IMR-90 (cell line): ENCODE results near the gene SNRPE. TPM values are rescaled to one million over a fixed set of nuclear protein-coding genes. Genes with fewer than 3 reads are reported as not detected.

ENCODE experiments used
- ATAC-seq: fragments of 200-7000 bp; cut with Tn5 transposase; 2 replicates; pipeline ENCODE4 v1.9.1; 2020; ENCODE audit warnings: low read depth, mild to moderate bottlenecking, moderate library complexity
- BruUV-seq: library from RNA; stranded (reverse); fragments of 400-500 nt; replicated peaks from 2 replicates; lab custom pipeline; 2021; lab: Mats Ljungman, UMichigan
- CTCF ChIA-PET: fragments of 300-600 bp; formaldehyde crosslinking; extraction: SDS; loops from one replicate; lab custom pipeline; 2021; ENCODE audit warnings: antibody characterized with exemption; lab: Yijun Ruan, JAX
- POLR2A ChIA-PET: fragments of 300-600 bp; sonication (Branson Sonifier 250); formaldehyde crosslinking; loops from one replicate; lab custom pipeline; 2022; ENCODE audit warnings: antibody characterized with exemption; ENCODE audit not compliant: unreplicated experiment; lab: Charles Lee
- DNase-seq: peaks from one replicate; pipeline ENCODE4 v3.0.0; 2013
- H2AFZ ChIP-seq: replicated peaks from 2 replicates; pipeline ENCODE3; 2013; ENCODE audit warnings: low read length, mild to moderate bottlenecking; ENCODE audit not compliant: poor library complexity
- H2AK5ac ChIP-seq: 2 replicates; pipeline ENCODE4 v1.6.1; 2013; ENCODE audit warnings: low read depth, low read length, inconsistent platforms
- H2AK9ac ChIP-seq: replicated peaks from 2 replicates; pipeline ENCODE3; 2013; ENCODE audit warnings: mild to moderate bottlenecking, low read depth, low read length, moderate library complexity; ENCODE audit not compliant: poor library complexity
- H2BK120ac ChIP-seq: 2 replicates; pipeline ENCODE4 v1.6.1; 2013; ENCODE audit warnings: low read depth, low read length, inconsistent platforms
- H2BK15ac ChIP-seq: 3 replicates; pipeline ENCODE4 v1.6.1; 2013; ENCODE audit warnings: low read depth, low read length, inconsistent platforms
- H2BK20ac ChIP-seq: 2 replicates; pipeline ENCODE4 v1.6.1; 2013; ENCODE audit warnings: low read depth, mild to moderate bottlenecking, inconsistent platforms, low read length, moderate library complexity
- H2BK5ac ChIP-seq: 2 replicates; pipeline ENCODE4 v1.6.1; 2013; ENCODE audit warnings: mild to moderate bottlenecking, low read depth, low read length, inconsistent platforms; ENCODE audit not compliant: poor library complexity, severe bottlenecking
- H3K14ac ChIP-seq: replicated peaks from 2 replicates; pipeline ENCODE4 v1.6.1; 2013; ENCODE audit warnings: low read depth, low read length, inconsistent platforms
- H3K18ac ChIP-seq: 2 replicates; pipeline ENCODE4 v1.6.1; 2013; ENCODE audit warnings: low read depth, low read length, control low read depth
- H3K23ac ChIP-seq: 2 replicates; pipeline ENCODE4 v1.6.1; 2013; ENCODE audit warnings: low read depth, low read length, inconsistent platforms
- H3K27ac ChIP-seq: 2 replicates; pipeline ENCODE4 v1.5.1; 2013; ENCODE audit warnings: mild to moderate bottlenecking, control low read depth, low read length; ENCODE audit not compliant: insufficient read depth
- H3K27me3 ChIP-seq: 2 replicates; pipeline ENCODE4 v1.6.1; 2013; ENCODE audit warnings: low read length; ENCODE audit not compliant: control insufficient read depth, insufficient read depth
- H3K36me3 ChIP-seq: 2 replicates; pipeline ENCODE4 v1.6.1; 2013; ENCODE audit warnings: low read length, mixed read lengths; ENCODE audit not compliant: control insufficient read depth, insufficient read depth
- H3K4ac ChIP-seq: 2 replicates; pipeline ENCODE4 v1.6.1; 2013; ENCODE audit warnings: low read depth, low read length, inconsistent platforms
- H3K4me1 ChIP-seq: 2 replicates; pipeline ENCODE4 v1.6.1; 2013; ENCODE audit warnings: low read length, mixed read lengths; ENCODE audit not compliant: control insufficient read depth, insufficient read depth
- H3K4me2 ChIP-seq: 2 replicates; pipeline ENCODE4 v1.6.1; 2013; ENCODE audit warnings: low read depth, mild to moderate bottlenecking, control low read depth, low read length, moderate library complexity
- H3K4me3 ChIP-seq: 2 replicates; pipeline ENCODE4 v1.5.1; 2013; ENCODE audit warnings: low read depth, mild to moderate bottlenecking, control low read depth, low read length, moderate library complexity; ENCODE audit not compliant: insufficient read depth
- H3K56ac ChIP-seq: 2 replicates; pipeline ENCODE4 v1.6.1; 2013; ENCODE audit warnings: low read length, inconsistent platforms; ENCODE audit not compliant: insufficient read depth; ENCODE audit errors: extremely low read depth
- H3K79me1 ChIP-seq, 2 experiments: 2 replicates each; pipeline ENCODE4 v1.6.1; 2013; ENCODE audit warnings: low read length in 2 of 2, inconsistent platforms in 1 of 2, low read depth in 1 of 2
- H3K9ac ChIP-seq: 2 replicates; pipeline ENCODE4 v1.6.1; 2013; ENCODE audit warnings: low read depth, low read length, control low read depth
- H3K9me1 ChIP-seq: 2 replicates; pipeline ENCODE4 v1.6.1; 2013; ENCODE audit warnings: low read length, inconsistent platforms; ENCODE audit not compliant: insufficient read depth
- H3K9me3 ChIP-seq: 2 replicates; pipeline ENCODE4 v1.6.1; 2013; ENCODE audit warnings: low read length; ENCODE audit not compliant: control insufficient read depth, insufficient read depth
- H4K20me1 ChIP-seq: 2 replicates; pipeline ENCODE4 v1.6.1; 2013; ENCODE audit warnings: low read length, inconsistent platforms; ENCODE audit not compliant: insufficient read depth
- H4K5ac ChIP-seq: 2 replicates; pipeline ENCODE4 v1.6.1; 2013; ENCODE audit warnings: mild to moderate bottlenecking, low read depth, low read length, control low read depth
- H4K8ac ChIP-seq, 2 experiments: 2 replicates each; pipeline ENCODE4 v1.6.1; 2013; ENCODE audit warnings: low read depth in 2 of 2, low read length in 2 of 2, control low read depth in 1 of 2, inconsistent platforms in 1 of 2
- H4K91ac ChIP-seq: 2 replicates; pipeline ENCODE4 v1.6.1; 2013; ENCODE audit warnings: low read depth, low read length, inconsistent platforms; ENCODE audit not compliant: insufficient read depth
- BHLHE40 ChIP-seq: fragments of 150-350 bp; IDR thresholded peaks from 2 replicates; pipeline ENCODE4 v1.6.1; 2016; ENCODE audit warnings: mild to moderate bottlenecking, low read depth, low read length
- CEBPB ChIP-seq: IDR thresholded peaks from 2 replicates; pipeline ENCODE4 v1.6.1; 2012; ENCODE audit warnings: low read depth, low read length, improper control_type of control experiment
- CHD1 ChIP-seq: IDR thresholded peaks from 2 replicates; pipeline ENCODE4 v1.6.1; 2012; ENCODE audit warnings: low read depth, low read length, improper control_type of control experiment
- FOS ChIP-seq: fragments of 150-350 bp; IDR thresholded peaks from 2 replicates; pipeline ENCODE4 v1.6.1; 2016; ENCODE audit warnings: low read depth, low read length
- MAZ ChIP-seq: IDR thresholded peaks from 2 replicates; pipeline ENCODE4 v1.6.1; 2012; ENCODE audit warnings: low read depth, mild to moderate bottlenecking, low read length, improper control_type of control experiment, moderate library complexity, borderline replicate concordance
- MXI1 ChIP-seq: IDR thresholded peaks from 2 replicates; pipeline ENCODE4 v1.6.1; 2012; ENCODE audit warnings: low read depth, mild to moderate bottlenecking, low read length, moderate library complexity, borderline replicate concordance
- NFE2L2 ChIP-seq: fragments of 150-350 bp; IDR thresholded peaks from 2 replicates; pipeline ENCODE4 v1.6.1; 2016; ENCODE audit warnings: low read depth, mild to moderate bottlenecking, low read length
- POLR2A ChIP-seq: IDR thresholded peaks from 2 replicates; pipeline ENCODE4 v1.6.1; 2012; ENCODE audit warnings: mild to moderate bottlenecking, low read depth, low read length
- RAD21 ChIP-seq: IDR thresholded peaks from 2 replicates; pipeline ENCODE4 v1.6.1; 2012; ENCODE audit warnings: low read length, improper control_type of control experiment
- RCOR1 ChIP-seq: IDR thresholded peaks from 2 replicates; pipeline ENCODE4 v1.6.1; 2012; ENCODE audit warnings: mild to moderate bottlenecking, low read length, improper control_type of control experiment; ENCODE audit not compliant: insufficient replicate concordance
- SMC3 ChIP-seq: fragments of 150-350 bp; IDR thresholded peaks from 2 replicates; pipeline ENCODE4 v1.6.1; 2016; ENCODE audit warnings: low read depth, mild to moderate bottlenecking, antibody characterized with exemption, low read length, moderate library complexity
- WGBS, 2 experiments: methylation state at CpG; one replicate each; pipeline versions ENCODE4 v1.1.5 to v1.1.7; 2013; ENCODE audit warnings: missing lambda C conversion rate in 2 of 2; ENCODE audit not compliant: insufficient read length in 1 of 2; ENCODE audit errors: extremely low coverage in 2 of 2; 5-methylcytosine and 5-hydroxymethylcytosine counted together
- dilution Hi-C: fragments of 300-500 bp; cut with HindIII; formaldehyde crosslinking; loops from one replicate; pipeline ENCODE4 v1.14.3; 2018; ENCODE audit warnings: low sequenced_read_pairs; ENCODE audit not compliant: unreplicated experiment
- in situ Hi-C: fragments of 300-500 bp; cut with MboI; formaldehyde crosslinking; loops from 3 replicates; pipeline ENCODE4 v1.14.3; 2019; ENCODE audit warnings: low sequenced_read_pairs, inconsistent platforms, mixed read lengths
- intact Hi-C: fragments of 100-400 bp; cut with micrococcal nuclease; formaldehyde crosslinking; loops from 2 replicates; pipeline ENCODE4 v1.10.0; 2022
- polyA plus RNA-seq, 3 experiments: library from polyadenylated mRNA; depleted of rRNA; stranded (reverse); fragments of >200 nt; gene quantifications; 2 replicates each; pipeline ENCODE4 v1.2.3, GENCODE V29; 2012; ENCODE audit warnings: low replicate concordance in 1 of 3
- total RNA-seq: library from RNA; depleted of rRNA; stranded (reverse); fragments of >200 nt; gene quantifications from 2 replicates; pipeline ENCODE4 v1.2.3, GENCODE V29; 2012
- TF ChIP-seq, protein P1 (sequence below): fragments of 150-350 bp; IDR thresholded peaks from 2 replicates; pipeline ENCODE4 v1.6.1; 2016; ENCODE audit warnings: low read depth, mild to moderate bottlenecking, low read length, moderate library complexity, borderline replicate concordance
- TF ChIP-seq, protein P2 (sequence below): fragments of 150-350 bp; IDR thresholded peaks from 2 replicates; pipeline ENCODE4 v1.6.1; 2017; ENCODE audit warnings: mild to moderate bottlenecking, antibody characterized with exemption, low read length, low read depth
- TF ChIP-seq, protein P3 (sequence below): conservative IDR thresholded peaks from 2 replicates; pipeline ENCODE4 v1.5.1; 2012; ENCODE audit warnings: mild to moderate bottlenecking, low read depth, low read length, improper control_type of control experiment

SNRPE gene
- total and polyA plus RNA-seq, 2 of the 4 experiments (the other 2 are of a cell fraction) = 43.6 to 219 TPM

DNA sequence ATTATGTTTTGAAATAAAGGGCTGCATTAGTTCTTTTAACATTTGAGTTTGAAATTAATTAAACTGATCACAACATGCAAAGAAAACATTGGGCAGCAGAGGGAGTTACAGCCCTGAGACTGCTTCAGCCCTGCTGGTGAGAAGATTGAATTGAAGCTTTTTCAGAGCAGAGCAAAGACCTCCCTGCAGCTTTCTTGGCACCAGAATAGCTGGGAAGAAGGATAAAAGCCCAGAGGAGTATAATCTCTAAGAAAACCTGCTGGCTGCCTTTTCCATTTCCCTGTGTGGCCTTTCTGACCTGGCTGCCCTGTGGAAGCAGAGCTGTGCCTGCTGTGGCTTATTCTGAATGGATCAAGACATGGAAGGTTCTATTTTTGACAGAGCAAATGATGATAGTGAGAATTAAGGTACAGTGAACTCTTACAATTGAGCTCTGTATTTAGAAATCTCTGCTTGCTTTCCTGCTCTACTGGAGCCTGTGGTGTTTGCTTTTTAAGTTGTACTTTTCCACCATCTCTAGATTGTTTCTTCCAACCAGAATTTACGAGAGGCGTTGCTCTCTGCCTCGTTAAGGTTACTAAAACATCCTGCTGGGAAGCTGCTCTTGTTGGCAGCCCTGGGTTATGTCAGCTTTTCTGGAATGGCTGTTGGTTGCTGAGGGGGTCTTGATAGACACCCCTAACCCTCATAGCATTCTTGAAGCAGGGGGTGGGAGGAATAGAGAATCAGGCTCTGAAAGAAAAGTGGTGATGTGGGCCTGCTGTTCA, 9.9 kb downstream of the SNRPE start:
- dilution Hi-C loops (loop anchor here (25.0 kb wide), 2 partner anchors 266 to 516 kb away; no protein-coding TSS in a partner anchor), in situ Hi-C loops (loop anchor here (5.0 kb wide), 1 partner anchor 256 kb away; no protein-coding TSS in a partner anchor), intact Hi-C loops (loop anchor here (1.0 kb wide), 2 partner anchors 202 to 256 kb away; partner anchors contain the start of gene SOX13)
- ChIA-PET CTCF (interaction anchor here (0.6 to 4.9 kb wide), 15 partner anchors 10 to 328 kb away, joined by 3 to 95 read pairs (median 3); partner anchors contain the start of gene SOX13), POLR2A (interaction anchor here (0.8 kb wide), 1 partner anchor 256 kb away, joined by 3 read pairs; no protein-coding TSS in a partner anchor)
- Histone ChIP-seq H4K91ac (no peak overlapping the region), H2AFZ (no peak overlapping the region), H3K18ac (no peak overlapping the region), H3K27ac (no peak overlapping the region), H3K14ac (no peak overlapping the region), H3K4me2 (no peak overlapping the region), H3K9me1 (peaks cover 2% of the 10 kb centered on the region; the same call in 1 of the 2 replicates), H2BK15ac (no peak overlapping the region), H3K36me3 (peaks cover 14% of the 10 kb centered on the region), H3K9me3 (no peaks in the 10 kb centered on the region), H3K79me1 (peaks cover 0 to 10% of the 10 kb centered on the region in 2 experiments; a peak in 2 of 4 replicates), H3K4me3 (no peak overlapping the region), H2BK5ac (no peak overlapping the region), H2BK120ac (no peak overlapping the region), H3K4ac (no peak overlapping the region), H2AK5ac (no peak overlapping the region), H3K56ac (no peak overlapping the region), H2AK9ac (no peak overlapping the region), H2BK20ac (no peak overlapping the region), H4K8ac (no peak overlapping the region), H4K5ac (no peak overlapping the region), H3K4me1 (no peaks in the 10 kb centered on the region), H3K27me3 (no peaks in the 10 kb centered on the region), H4K20me1 (no peaks in the 10 kb centered on the region), H3K9ac (no peak overlapping the region), H3K23ac (no peak overlapping the region)
- peak; percentile 80 for DNase-seq
- no TSS peak for BruUV-seq
- WGBS, 2 experiments = no CpG with 5 or more reads among the region's 3 CpGs
- peak; percentile 96 for ATAC-seq
- TF ChIP-seq, protein P1, sequence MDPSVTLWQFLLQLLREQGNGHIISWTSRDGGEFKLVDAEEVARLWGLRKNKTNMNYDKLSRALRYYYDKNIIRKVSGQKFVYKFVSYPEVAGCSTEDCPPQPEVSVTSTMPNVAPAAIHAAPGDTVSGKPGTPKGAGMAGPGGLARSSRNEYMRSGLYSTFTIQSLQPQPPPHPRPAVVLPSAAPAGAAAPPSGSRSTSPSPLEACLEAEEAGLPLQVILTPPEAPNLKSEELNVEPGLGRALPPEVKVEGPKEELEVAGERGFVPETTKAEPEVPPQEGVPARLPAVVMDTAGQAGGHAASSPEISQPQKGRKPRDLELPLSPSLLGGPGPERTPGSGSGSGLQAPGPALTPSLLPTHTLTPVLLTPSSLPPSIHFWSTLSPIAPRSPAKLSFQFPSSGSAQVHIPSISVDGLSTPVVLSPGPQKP = no peak
- no peak for TF ChIP-seq NFE2L2
- peak; percentile 100 for TF ChIP-seq SMC3
- TF ChIP-seq BHLHE40 = no peak
- TF ChIP-seq RCOR1 = no peak
- TF ChIP-seq, protein P2, sequence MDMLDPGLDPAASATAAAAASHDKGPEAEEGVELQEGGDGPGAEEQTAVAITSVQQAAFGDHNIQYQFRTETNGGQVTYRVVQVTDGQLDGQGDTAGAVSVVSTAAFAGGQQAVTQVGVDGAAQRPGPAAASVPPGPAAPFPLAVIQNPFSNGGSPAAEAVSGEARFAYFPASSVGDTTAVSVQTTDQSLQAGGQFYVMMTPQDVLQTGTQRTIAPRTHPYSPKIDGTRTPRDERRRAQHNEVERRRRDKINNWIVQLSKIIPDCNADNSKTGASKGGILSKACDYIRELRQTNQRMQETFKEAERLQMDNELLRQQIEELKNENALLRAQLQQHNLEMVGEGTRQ = no peak
- no peak for TF ChIP-seq CHD1
- TF ChIP-seq FOS = no peak
- TF ChIP-seq CEBPB = no peak
- TF ChIP-seq RAD21 = peak; percentile 98
- TF ChIP-seq POLR2A = peak; percentile 46; the same call in 1 of the 2 replicates
- no peak for TF ChIP-seq MXI1
- no peak for TF ChIP-seq MAZ
- TF ChIP-seq, protein P3, sequence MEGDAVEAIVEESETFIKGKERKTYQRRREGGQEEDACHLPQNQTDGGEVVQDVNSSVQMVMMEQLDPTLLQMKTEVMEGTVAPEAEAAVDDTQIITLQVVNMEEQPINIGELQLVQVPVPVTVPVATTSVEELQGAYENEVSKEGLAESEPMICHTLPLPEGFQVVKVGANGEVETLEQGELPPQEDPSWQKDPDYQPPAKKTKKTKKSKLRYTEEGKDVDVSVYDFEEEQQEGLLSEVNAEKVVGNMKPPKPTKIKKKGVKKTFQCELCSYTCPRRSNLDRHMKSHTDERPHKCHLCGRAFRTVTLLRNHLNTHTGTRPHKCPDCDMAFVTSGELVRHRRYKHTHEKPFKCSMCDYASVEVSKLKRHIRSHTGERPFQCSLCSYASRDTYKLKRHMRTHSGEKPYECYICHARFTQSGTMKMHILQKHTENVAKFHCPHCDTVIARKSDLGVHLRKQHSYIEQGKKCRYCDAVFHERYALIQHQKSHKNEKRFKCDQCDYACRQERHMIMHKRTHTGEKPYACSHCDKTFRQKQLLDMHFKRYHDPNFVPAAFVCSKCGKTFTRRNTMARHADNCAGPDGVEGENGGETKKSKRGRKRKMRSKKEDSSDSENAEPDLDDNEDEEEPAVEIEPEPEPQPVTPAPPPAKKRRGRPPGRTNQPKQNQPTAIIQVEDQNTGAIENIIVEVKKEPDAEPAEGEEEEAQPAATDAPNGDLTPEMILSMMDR = peak; percentile 100
